CD4-positive, alpha-beta T cell treated with Interleukin-1 beta for 1 hour (primary cell): ENCODE data around the gene FAR2.
"Not testable (repeated sequence)": the region's sequence is repeated elsewhere in the genome, so short reads cannot be mapped to it uniquely, and the experiment has no call there.

Source experiments
- DNase-seq, 2 donors: peaks; one replicate each; pipeline ENCODE4 v3.0.0-alpha.2; 2020 to 2022

The FAR2 gene

GRCh38 chr12:29239336-29239735, 90.3 kb downstream of the FAR2 start:
- no peak for DNase-seq

- DNase-seq: no peak
Observed at GRCh38 chr12:29240441-29240840, 91.4 kb downstream of the FAR2 start.

GRCh38 chr12:29241821-29242591, 92.9 kb downstream of the FAR2 start:
- DNase-seq: peak; percentile 2 to 61

- DNase-seq: peak in 1 of 2 donors; percentile 21
Observed at GRCh38 chr12:29242921-29243431, 93.9 kb downstream of the FAR2 start.

- DNase-seq: no peak
Observed at GRCh38 chr12:29244159-29244765, 95.2 kb downstream of the FAR2 start.

- no peak for DNase-seq
Observed at GRCh38 chr12:29245246-29245645, 96.2 kb downstream of the FAR2 start.

GRCh38 chr12:29249930-29250329, 100.9 kb downstream of the FAR2 start:
- DNase-seq: no peak

- no peak for DNase-seq
Observed at GRCh38 chr12:29253906-29254625, 105.0 kb downstream of the FAR2 start.

- peak in 1 of 2 donors; percentile 4 for DNase-seq
Observed at GRCh38 chr12:29255042-29255441, 106.0 kb downstream of the FAR2 start.

- DNase-seq: no peak
Observed at GRCh38 chr12:29256598-29256997, 107.5 kb downstream of the FAR2 start.

- DNase-seq: not testable (repeated sequence)
Observed at GRCh38 chr12:29257687-29258086, 108.6 kb downstream of the FAR2 start.

- DNase-seq: no peak
Observed at GRCh38 chr12:29264424-29264823, 115.3 kb downstream of the FAR2 start.

- no peak for DNase-seq
Observed at GRCh38 chr12:29269706-29270408, 120.8 kb downstream of the FAR2 start.

GRCh38 chr12:29270446-29270845, 121.4 kb downstream of the FAR2 start:
- no peak for DNase-seq

- DNase-seq: no peak
Observed at GRCh38 chr12:29273178-29273843, 124.2 kb downstream of the FAR2 start.

GRCh38 chr12:29275834-29276233, 126.8 kb downstream of the FAR2 start:
- no peak for DNase-seq

GRCh38 chr12:29277231-29277630, 128.2 kb downstream of the FAR2 start:
- DNase-seq: no peak

GRCh38 chr12:29278673-29279420, 129.8 kb downstream of the FAR2 start:
- no peak for DNase-seq

GRCh38 chr12:29281371-29282005, 132.4 kb downstream of the FAR2 start:
- DNase-seq: no peak

- no peak for DNase-seq
Observed at GRCh38 chr12:29282031-29282816, 133.1 kb downstream of the FAR2 start.
